Sigmoid colon (tissue), 7 donors: ENCODE results near the gene WDR90. TPM values are rescaled to one million over a fixed set of nuclear protein-coding genes. Genes with fewer than 3 reads are reported as not detected.

Experiments
- DNase-seq: peaks from one replicate; pipeline ENCODE4 v3.0.0-alpha.2; 2019
- H3K27ac ChIP-seq, 4 donors: fragments of 200-600 bp; sonication (generic); one replicate each; pipeline ENCODE4 v1.5.1; 2016 to 2019; ENCODE audit warnings: mild to moderate bottlenecking in 1 of 4
- H3K27me3 ChIP-seq, 3 donors: fragments of 200-600 bp; sonication (generic); one replicate each; pipeline ENCODE4 v1.5.1; 2019; ENCODE audit warnings: mild to moderate bottlenecking in 1 of 3
- H3K36me3 ChIP-seq, 4 donors: fragments of 200-600 bp; sonication (generic); one replicate each; pipeline ENCODE4 v1.5.1; 2016 to 2019
- H3K4me1 ChIP-seq, 4 donors: fragments of 200-600 bp; sonication (generic); one replicate each; pipeline ENCODE4 v1.5.1; 2017 to 2019
- H3K4me3 ChIP-seq, 4 donors: fragments of 200-600 bp; sonication (generic); one replicate each; pipeline ENCODE4 v1.5.1; 2017 to 2019; ENCODE audit warnings: mild to moderate bottlenecking in 2 of 4, moderate library complexity in 1 of 4
- H3K9me3 ChIP-seq, 4 donors: fragments of 200-600 bp in 3 of 4; sonication (generic) in 3 of 4; one replicate each; pipeline versions ENCODE4 v1.5.1 to v1.6.1; 2013 to 2019
- EP300 ChIP-seq, 4 donors: sonication (generic); formaldehyde crosslinking; IDR thresholded peaks; one replicate each; pipeline ENCODE4 v1.6.1; 2017; ENCODE audit warnings: antibody characterized with exemption in 4 of 4
- POLR2A ChIP-seq, 2 donors: fragments of 450-650 bp; IDR thresholded peaks; one replicate each; pipeline ENCODE4 v1.6.1; 2016; ENCODE audit warnings: antibody characterized with exemption in 2 of 2, mild to moderate bottlenecking in 2 of 2, moderate library complexity in 2 of 2
- POLR2AphosphoS5 ChIP-seq, 4 donors: sonication (generic); formaldehyde crosslinking; IDR thresholded peaks; one replicate each; pipeline ENCODE4 v1.6.1; 2017; ENCODE audit warnings: antibody characterized with exemption in 4 of 4
- WGBS, 2 donors: extraction: QIAGEN DNeasy Blood & Tissue Kit; methylation state at CpG; one replicate each; pipeline ENCODE4 v1.1.7; 2013; 5-methylcytosine and 5-hydroxymethylcytosine counted together
- intact Hi-C: fragments of 100-400 bp; cut with DNase I; formaldehyde crosslinking; loops from one replicate; pipeline ENCODE4 v1.15.1; 2023
- polyA plus RNA-seq, 3 donors: library from polyadenylated mRNA; stranded (reverse); fragments of 200-250 nt; gene quantifications; one replicate each; pipeline ENCODE4 v1.2.3, GENCODE V29; 2013
- total RNA-seq, 4 donors: library from RNA; depleted of rRNA; stranded (reverse); fragments of >200 nt; gene quantifications; one replicate each; pipeline ENCODE4 v1.1.0, GENCODE V29; 2016
- TF ChIP-seq, protein P1 (sequence below), 4 experiments: fragments of 450-650 bp in 3 of 4; fragments of 200-600 bp in 1 of 4; IDR thresholded peaks; one replicate each; pipeline ENCODE4 v1.5.1; 2016 to 2019; ENCODE audit warnings: antibody characterized with exemption in 4 of 4, mild to moderate bottlenecking in 3 of 4, moderate library complexity in 2 of 4
- donor health status: healthy with polysubstance abuse.
- donor health status: Bipolar disorder and iron deficiency.
- donor health status: healthy.

Gene WDR90
- total and polyA plus RNA-seq, 7 donors: 5.4 to 49.0 (median 10.3) TPM

DNA sequence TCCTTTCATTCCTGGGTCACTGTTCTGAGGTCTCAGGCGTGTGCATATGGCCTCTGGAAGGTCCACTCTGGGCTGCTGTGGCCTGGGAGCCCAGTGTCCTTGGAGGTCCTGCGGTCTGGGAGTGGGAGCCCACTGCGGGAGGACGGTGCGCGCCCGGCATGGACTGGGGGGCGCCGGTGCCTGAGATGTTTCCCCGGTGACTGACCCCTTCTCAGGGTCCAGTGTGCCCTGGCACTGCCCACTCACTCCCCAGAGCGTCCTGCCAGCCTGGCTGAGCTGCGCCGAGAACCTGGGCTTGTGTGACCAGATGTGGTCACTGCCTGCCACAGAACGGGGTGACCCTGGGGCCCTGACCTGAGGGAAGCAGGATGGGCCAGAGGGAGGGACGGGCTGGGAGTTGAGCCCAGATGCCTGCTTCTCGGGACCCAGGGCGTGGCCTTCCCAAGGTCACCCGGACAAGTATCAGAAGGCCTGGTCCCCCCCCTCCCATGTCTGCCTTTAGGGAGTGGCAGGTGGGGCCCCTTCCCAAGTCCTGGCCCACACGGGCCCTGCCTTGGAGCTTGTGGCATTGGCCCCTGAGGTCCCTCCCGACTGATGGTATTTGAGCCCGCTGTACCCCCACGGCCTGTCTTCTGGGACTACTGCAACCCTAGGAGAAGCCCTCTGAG is 25.2 kb downstream of the WDR90 start:
- H3K36me3 ChIP-seq: peaks cover 33 to 48% (median 39%) of the 10 kb centered on the region in 4 donors
- no peak for DNase-seq
- WGBS, 2 donors: 73 to 85% methylated on average over 22 of the region's 22 CpGs
- peaks cover 0 to 32% (median 21%) of the 10 kb centered on the region in 4 donors for H3K4me1 ChIP-seq
- intact Hi-C loops: no loop called here
- peak overlapping the region in 1 of 4 donors; percentile 38 for H3K27ac ChIP-seq
- no peaks in the 10 kb centered on the region for H3K27me3 ChIP-seq
- no peaks in the 10 kb centered on the region for H3K9me3 ChIP-seq
- TF ChIP-seq POLR2A (IDR thresholded peaks at IDR 0.05): no peak
- TF ChIP-seq, protein P1, sequence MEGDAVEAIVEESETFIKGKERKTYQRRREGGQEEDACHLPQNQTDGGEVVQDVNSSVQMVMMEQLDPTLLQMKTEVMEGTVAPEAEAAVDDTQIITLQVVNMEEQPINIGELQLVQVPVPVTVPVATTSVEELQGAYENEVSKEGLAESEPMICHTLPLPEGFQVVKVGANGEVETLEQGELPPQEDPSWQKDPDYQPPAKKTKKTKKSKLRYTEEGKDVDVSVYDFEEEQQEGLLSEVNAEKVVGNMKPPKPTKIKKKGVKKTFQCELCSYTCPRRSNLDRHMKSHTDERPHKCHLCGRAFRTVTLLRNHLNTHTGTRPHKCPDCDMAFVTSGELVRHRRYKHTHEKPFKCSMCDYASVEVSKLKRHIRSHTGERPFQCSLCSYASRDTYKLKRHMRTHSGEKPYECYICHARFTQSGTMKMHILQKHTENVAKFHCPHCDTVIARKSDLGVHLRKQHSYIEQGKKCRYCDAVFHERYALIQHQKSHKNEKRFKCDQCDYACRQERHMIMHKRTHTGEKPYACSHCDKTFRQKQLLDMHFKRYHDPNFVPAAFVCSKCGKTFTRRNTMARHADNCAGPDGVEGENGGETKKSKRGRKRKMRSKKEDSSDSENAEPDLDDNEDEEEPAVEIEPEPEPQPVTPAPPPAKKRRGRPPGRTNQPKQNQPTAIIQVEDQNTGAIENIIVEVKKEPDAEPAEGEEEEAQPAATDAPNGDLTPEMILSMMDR (IDR thresholded peaks at IDR 0.05): no peak
- TF ChIP-seq POLR2AphosphoS5 (IDR thresholded peaks at IDR 0.05): no peak
- TF ChIP-seq EP300 (IDR thresholded peaks at IDR 0.05): no peak
- no peak overlapping the region for H3K4me3 ChIP-seq

GRCh38 chr16:674968-675883 is 26.1 kb downstream of the WDR90 start, which contains the start of gene RHBDL1:
Gene RHBDL1 (plus strand): TSS chr16:675671. CDS start chr16:675791, 120 bp downstream.
- intact Hi-C loops: no loop called here
- TF ChIP-seq EP300 (IDR thresholded peaks at IDR 0.05): no peak
- TF ChIP-seq POLR2AphosphoS5 (IDR thresholded peaks at IDR 0.05): peak in 1 of 4 donors; percentile 7
- no peak for DNase-seq
- 2 to 5% methylated on average over 73 of the region's 73 CpGs for WGBS, 2 donors
- Histone ChIP-seq H3K27me3 (no peaks in the 10 kb centered on the region), H3K27ac (peak within 1 kb of the TSS in 3 of 4 donors; percentile 38 to 41 (median 41)), H3K4me3 (peak within 1 kb of the TSS; percentile 10 to 48 (median 36)), H3K4me1 (peaks cover 0 to 29% (median 21%) of the 10 kb centered on the region in 4 donors), H3K36me3 (peaks cover 29 to 40% (median 32%) of the 10 kb centered on the region in 4 donors), H3K9me3 (no peaks in the 10 kb centered on the region)

DNA sequence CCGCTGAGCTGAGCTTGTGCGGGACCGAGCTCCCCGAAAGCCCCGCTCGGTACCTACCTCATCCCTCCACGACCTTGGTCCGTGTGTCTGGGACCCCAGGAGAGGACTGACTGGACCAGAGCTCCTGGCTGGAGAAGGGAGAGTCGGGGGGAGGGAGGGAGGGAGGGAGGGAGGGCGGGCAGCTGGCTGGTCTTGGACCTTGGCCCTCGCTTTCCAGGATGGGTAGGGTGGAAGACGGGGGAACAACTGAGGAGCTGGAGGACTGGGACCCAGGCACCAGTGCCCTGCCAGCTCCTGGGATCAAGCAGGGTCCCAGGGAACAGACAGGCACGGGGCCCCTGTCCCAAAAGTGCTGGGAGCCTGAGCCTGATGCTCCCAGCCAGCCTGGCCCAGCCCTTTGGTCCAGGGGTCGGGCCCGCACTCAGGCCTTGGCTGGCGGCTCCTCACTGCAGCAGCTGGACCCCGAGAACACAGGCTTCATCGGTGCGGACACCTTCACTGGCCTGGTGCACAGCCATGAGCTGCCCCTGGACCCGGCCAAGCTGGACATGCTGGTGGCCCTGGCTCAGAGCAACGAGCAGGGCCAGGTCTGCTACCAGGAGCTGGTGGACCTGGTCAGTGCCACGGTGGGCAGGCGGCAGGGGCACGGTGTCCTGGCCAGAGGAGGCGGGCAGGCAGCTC is 26.9 kb downstream of the WDR90 start:
- intact Hi-C loops: no loop called here
- H3K9me3 ChIP-seq: no peaks in the 10 kb centered on the region
- H3K36me3 ChIP-seq: peaks cover 21 to 32% (median 24%) of the 10 kb centered on the region in 4 donors
- H3K27ac ChIP-seq: peak overlapping the region in 3 of 4 donors; percentile 28 to 41 (median 32)
- no peak for DNase-seq
- peak in 1 of 4 donors; percentile 4 for TF ChIP-seq POLR2AphosphoS5 (IDR thresholded peaks at IDR 0.05)
- TF ChIP-seq EP300 (IDR thresholded peaks at IDR 0.05): no peak
- peak overlapping the region; percentile 10 to 48 (median 36) for H3K4me3 ChIP-seq
- H3K27me3 ChIP-seq: no peaks in the 10 kb centered on the region
- 22 to 48% methylated on average over 25 of the region's 25 CpGs for WGBS, 2 donors
- peaks cover 0 to 35% (median 25%) of the 10 kb centered on the region in 4 donors for H3K4me1 ChIP-seq

DNA sequence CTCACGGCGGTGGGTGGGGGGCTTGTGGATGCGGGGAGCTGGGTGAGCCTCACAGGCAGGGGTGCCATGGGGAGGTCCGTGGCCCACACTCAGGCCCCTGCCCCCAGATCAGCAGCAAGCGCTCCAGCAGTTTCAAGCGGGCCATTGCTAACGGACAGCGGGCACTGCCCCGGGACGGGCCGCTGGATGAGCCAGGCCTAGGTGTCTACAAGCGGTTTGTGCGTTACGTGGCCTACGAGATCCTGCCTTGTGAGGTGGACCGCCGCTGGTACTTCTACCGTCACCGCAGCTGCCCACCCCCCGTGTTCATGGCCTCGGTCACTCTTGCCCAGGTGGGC is 27.4 kb downstream of the WDR90 start:
- no peaks in the 10 kb centered on the region for H3K9me3 ChIP-seq
- intact Hi-C loops: no loop called here
- H3K27me3 ChIP-seq: no peaks in the 10 kb centered on the region
- H3K27ac ChIP-seq: no peak overlapping the region
- TF ChIP-seq POLR2A (IDR thresholded peaks at IDR 0.05) (no peak), POLR2AphosphoS5 (IDR thresholded peaks at IDR 0.05) (no peak), EP300 (IDR thresholded peaks at IDR 0.05) (no peak)
- TF ChIP-seq, protein P1 (IDR thresholded peaks at IDR 0.05): no peak
- WGBS, 2 donors: 29 to 87% methylated on average over 21 of the region's 21 CpGs
- H3K4me1 ChIP-seq: peaks cover 0 to 40% (median 30%) of the 10 kb centered on the region in 4 donors
- peaks cover 17 to 27% (median 19%) of the 10 kb centered on the region in 4 donors for H3K36me3 ChIP-seq
- DNase-seq: no peak
- H3K4me3 ChIP-seq: no peak overlapping the region

GRCh38 chr16:676913-677312 is 27.7 kb downstream of the WDR90 start:
- Histone ChIP-seq H3K27ac (no peak overlapping the region), H3K9me3 (no peaks in the 10 kb centered on the region), H3K4me3 (no peak overlapping the region), H3K27me3 (no peaks in the 10 kb centered on the region), H3K36me3 (peaks cover 15 to 27% (median 19%) of the 10 kb centered on the region in 4 donors), H3K4me1 (peaks cover 0 to 44% (median 34%) of the 10 kb centered on the region in 4 donors)
- TF ChIP-seq POLR2A (IDR thresholded peaks at IDR 0.05): peak in 1 of 2 donors; percentile 19
- TF ChIP-seq, protein P1 (IDR thresholded peaks at IDR 0.05): no peak
- DNase-seq: no peak
- intact Hi-C loops: no loop called here
- 16 to 52% methylated on average over 23 of the region's 23 CpGs for WGBS, 2 donors
